Peyer's patch (tissue), 4 donors: ENCODE results near the gene CBX1.

Experiments
- CTCF ChIP-seq, 6 experiments: fragments of 450-650 bp in 4 of 6; fragments of 200-600 bp in 2 of 6; sonication (generic) in 1 of 6; IDR thresholded peaks; one replicate each; pipeline ENCODE4 v1.5.1; 2017 to 2019; ENCODE audit warnings: antibody characterized with exemption in 6 of 6, mild to moderate bottlenecking in 3 of 6, moderate library complexity in 1 of 6
- POLR2A ChIP-seq, 2 donors: fragments of 450-650 bp; IDR thresholded peaks; one replicate each; pipeline ENCODE4 v1.5.1; 2017; ENCODE audit warnings: antibody characterized with exemption in 2 of 2, mild to moderate bottlenecking in 2 of 2, moderate library complexity in 2 of 2

- TF ChIP-seq CTCF (IDR thresholded peaks at IDR 0.05) (no peak), POLR2A (IDR thresholded peaks at IDR 0.05) (no peak)
Observed at GRCh38 chr17:48024149-48025039, 76.9 kb downstream of the CBX1 start.
